Dedifferentiated amniotic fluid mesenchymal stem cell (primary cell): ENCODE measurements around the gene ADCY5.

Source experiments
- DNase-seq: peaks from one replicate; pipeline ENCODE4 v3.0.0-alpha.2; 2016; ENCODE audit errors: extremely low spot score

The ADCY5 gene

DNA sequence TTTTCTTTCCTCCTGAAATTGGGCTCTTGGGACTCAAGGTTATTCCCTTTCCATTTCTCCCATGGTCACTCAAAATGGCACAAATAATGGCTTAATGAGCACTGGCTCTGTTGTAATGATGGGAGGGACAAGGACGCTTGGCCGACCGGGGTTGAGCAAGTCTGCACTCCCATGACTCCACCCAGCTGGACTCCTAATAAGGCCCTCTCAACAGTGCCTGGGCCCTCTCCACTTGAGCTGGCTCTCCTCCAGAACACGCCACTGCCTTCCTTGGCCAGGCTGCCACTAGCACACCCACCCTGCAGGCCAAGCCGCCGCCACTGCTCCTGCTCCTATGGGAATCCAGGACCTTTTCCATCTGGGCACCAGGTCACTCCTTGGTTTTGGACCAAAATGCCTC lies 42.3 kb downstream of the ADCY5 start:
- no peak for DNase-seq

DNA sequence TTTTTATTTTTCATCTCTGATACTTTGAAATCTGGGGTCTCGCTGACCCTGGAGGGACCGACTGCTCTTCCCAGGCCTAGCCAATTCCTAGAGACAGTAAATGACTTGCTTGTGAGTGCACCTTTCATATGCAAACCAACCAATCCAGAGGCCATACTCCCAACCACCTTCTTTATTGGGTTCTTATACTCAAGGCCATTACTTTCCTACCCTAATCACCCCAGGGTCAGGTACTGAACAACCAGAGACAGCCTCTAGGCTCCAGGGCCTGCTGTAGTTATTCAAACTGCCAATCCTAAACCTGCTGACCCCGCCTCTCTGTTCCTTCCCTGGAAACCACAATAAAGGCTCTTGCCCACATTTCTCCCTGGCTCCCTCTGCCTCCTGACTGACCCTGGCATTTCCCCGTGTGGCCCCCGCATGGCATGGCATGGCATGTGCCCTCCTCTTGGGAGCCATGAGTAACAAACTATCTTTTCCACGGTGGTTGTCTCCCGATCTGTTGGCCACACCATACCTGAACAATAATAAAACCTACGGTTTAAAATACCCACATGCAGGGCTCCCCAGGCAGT lies 42.9 kb downstream of the ADCY5 start:
- DNase-seq, result no peak

DNA sequence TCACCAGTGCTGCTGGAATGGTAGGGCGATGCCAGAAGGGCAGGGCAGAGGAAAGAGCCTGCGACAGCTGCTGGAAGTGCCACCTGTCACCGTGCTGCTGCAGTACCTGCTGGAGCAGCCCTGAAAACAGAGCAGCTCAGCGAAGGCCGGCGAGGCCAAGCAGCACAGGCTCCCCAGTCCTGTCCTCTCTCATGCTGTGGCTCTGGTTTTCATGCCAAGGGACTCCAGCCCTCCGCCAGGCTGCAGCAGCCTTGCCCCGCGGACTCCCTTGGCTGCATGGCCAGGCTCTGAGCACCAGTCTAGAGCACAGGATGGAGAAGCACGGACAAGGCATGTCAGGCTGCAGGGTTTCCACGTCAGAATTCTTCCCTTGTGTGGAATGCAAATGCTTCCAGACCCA lies 43.9 kb downstream of the ADCY5 start:
- DNase-seq, result no peak

- DNase-seq, result no peak
Observed at GRCh38 chr3:123404391-123404790, 44.5 kb downstream of the ADCY5 start.

- no peak for DNase-seq
Observed at GRCh38 chr3:123401836-123402530, 46.9 kb downstream of the ADCY5 start.

- DNase-seq, result no peak
Observed at GRCh38 chr3:123400169-123400568, 48.7 kb downstream of the ADCY5 start.

DNA sequence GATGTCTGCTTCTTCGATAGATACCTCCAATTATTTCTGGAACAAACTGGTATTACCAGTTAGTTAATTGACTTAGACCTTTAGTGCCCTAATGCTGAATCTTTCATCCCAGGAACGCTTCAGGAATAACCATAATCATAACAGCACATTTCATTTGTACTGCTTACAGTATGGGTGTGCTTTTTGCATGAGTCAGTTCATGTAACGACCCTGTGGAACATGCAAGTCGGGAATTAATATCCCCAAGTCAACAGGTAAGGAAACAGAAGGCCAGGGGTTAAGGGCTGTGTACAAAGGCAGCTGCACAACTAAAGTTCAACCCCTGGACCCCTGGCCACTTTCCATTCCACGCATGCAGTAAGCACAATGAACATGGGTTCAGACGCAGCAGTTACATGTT lies 49.2 kb downstream of the ADCY5 start:
- DNase-seq, result no peak

DNA sequence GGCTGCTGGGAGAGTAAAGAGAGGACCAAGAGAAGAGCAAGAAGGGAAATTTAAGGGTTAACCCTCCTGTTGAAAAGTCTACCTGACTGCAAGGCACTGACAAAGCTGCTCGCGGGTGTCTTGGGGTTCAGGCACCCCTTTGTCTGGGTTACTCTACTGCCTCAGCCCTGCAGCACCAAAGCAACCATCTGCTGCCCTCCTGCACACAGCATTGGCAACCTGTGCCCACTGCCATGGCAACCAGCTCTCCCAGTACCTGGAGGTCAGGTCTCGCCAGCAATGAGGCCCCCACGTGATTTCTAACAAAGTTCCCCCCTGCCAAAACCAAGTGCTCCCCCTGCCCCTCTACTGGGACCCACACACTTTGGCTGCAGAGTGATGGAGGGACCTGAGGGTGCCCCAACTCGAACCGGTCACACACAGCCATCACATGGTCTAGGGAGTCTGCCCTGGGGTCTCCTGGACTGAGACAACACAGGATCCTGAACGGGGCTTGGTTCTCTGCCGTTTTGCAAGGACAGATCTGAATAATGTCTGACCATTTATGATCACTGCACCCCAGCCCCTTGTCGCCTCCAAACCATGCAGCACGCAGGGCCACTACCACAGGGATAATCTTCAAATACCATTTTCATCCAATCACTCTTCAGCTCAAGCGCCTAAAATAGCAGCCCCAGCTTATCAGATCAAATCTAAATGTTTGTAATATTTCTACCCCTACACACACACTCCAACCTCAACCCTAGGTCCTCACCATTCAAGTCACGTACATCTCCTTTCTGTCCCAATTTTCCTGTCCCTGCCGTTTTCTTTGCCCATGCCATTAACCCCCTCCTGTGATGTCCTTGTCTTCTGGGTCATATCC lies 50.7 kb downstream of the ADCY5 start:
- DNase-seq, result no peak

DNA sequence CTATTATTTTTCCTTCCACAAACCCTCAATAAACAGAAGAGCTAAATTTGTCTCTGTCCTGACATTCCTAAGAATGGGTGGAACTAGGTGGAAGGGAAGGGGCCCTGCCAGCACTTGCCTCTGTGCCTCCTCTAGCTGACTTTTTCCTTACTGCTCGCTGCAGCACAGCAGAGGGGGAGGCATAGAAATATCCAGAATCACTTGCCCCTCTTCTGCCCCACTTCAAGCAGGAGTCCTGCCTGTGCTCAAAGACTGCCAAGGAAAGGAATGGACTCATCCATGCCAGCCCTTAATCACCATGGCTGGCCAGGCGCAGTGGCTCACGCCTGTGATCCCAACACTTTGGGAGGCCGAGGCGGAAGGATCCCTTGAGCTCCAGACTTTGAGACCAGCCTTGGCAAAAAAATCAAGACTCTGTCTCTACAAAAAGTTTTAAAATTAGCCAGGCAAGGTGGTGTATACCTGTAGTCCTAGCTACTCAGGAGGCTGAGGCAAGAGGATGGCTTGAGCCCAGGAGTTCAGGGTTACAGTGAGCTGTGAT lies 51.8 kb downstream of the ADCY5 start:
- DNase-seq, result no peak

- no peak for DNase-seq
Observed at GRCh38 chr3:123396171-123397049, 52.5 kb downstream of the ADCY5 start.

GRCh38 chr3:123395235-123395634 lies 53.7 kb downstream of the ADCY5 start:
- DNase-seq, result no peak

- DNase-seq, result no peak
Observed at GRCh38 chr3:123394391-123395020, 54.4 kb downstream of the ADCY5 start.

- no peak for DNase-seq
Observed at GRCh38 chr3:123392871-123393620, 55.8 kb downstream of the ADCY5 start.

DNA sequence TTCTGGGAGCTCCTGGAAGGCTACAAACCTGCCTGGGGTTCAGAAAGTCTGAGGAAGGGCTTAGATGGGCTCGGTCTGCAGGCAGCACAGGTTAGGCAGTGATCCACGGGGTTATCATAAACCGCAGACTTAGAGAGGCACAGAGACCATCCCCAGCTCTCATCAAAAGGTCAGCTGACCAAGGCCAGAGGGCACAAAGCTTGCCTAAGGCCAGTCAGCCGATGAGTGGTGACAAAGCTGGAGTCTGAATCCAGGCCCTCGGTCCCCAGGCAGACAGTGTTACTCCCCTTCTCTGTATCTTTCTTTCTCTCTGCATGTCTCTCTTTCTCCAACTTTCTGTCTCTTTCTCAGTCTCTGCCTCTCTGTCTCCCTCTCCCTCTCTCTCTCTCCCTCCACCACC lies 56.5 kb downstream of the ADCY5 start:
- no peak for DNase-seq

DNA sequence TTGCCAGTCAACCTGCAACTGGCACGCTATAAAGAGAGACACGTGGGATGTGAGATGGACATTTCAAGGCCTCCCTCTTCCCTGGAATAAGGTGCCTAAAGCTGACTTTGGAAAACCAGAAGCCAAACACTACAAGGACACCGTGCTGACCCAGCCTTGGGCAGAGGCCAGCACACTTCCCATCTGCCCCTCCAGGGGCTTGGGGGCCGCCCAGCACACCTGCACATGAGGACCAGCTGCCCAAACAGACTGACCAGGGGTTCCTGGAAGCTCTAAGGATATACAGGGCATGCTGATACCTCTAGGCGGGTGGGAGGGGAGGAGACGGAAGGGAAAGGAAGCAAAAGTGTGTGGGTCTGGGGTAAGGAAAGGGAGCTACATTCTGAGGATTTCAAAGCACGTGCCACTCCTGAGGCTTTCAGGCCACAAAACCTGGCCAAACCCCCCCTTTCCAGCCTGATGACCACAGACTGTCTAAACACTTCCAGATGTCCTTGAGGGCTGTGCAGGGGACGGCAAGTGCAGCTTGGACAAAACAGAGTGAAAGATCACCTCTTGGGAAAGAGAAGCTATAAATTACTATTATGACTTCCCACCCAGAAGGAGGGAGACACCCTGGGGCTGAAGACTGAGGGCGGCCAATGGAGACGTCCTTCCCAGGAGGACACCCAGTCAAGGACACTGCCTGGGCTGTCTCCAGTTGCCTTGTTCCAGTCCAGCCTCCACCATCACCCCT lies 57.9 kb downstream of the ADCY5 start:
- no peak for DNase-seq

DNA sequence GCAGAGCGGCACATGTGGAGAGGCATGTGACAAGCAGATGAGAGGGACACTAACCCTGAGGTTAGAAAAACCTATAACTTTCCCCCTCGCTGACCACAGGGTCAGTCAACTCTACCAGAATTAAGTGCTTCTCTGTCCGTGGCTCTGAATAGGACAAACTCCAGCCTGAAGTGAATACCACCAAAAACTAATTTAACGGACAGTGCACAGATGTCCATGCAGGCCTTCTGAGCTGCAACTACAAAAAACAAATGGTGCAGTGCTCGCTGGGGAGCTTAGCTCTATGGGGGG lies 59.3 kb downstream of the ADCY5 start:
- no peak for DNase-seq

DNA sequence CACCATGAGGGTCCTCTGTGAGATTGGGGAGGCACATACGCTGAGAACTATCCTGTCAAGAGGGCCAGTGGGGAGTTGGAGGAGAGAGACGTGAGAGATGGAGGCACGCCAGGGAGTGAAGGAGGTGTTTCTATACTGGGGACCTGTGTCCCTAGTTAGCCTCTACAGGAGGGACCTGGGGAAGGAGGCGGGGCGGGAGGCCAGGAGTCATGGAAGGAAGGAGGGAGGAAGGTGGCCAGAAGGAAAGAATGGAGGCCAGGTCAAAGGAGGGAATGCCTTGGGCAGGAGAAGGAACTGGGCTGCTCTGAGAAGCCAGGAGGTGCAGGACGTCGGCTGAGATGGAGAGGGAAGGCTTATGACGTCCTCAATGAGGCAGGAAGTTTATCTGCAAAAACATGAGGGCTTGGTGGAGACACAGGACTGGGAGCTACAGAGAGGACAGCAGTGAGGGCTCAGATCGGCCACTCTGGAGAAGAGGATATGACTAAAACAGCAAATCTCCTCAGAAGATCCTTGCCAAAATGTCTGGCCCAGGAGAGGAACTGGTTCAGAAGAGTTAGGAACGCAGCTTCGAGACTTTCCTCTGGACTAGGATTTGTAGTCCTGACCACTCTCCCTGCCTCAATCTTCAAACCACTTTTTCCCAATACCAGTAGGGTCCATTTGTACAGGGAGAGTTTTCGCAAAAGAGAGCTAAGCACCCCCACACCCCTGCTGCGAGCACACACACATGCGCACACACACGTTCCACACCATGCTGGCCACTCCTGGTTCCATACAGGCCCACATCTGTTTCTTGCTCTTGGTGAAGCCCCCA lies 59.9 kb downstream of the ADCY5 start:
- DNase-seq, result no peak

DNA sequence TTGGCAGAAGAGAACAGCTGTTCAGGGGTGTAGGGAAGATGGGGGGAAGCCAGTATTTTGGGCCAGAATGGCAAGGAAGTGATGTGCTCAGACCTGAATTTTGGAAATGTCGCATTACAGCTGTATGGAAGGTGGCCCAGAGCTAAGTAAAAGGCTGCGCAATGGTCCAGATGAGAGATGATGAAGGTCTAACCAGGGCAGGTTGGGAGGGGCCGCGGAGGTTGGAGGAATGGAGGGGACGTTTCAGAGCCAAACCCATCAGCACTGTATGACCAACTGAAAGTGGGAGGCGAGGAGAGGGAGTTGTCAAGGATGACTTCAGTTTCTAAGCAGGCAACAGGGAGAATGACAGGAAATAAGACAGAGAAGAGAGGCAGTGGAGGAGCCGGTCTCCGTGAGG lies 60.8 kb downstream of the ADCY5 start:
- DNase-seq, result no peak

DNA sequence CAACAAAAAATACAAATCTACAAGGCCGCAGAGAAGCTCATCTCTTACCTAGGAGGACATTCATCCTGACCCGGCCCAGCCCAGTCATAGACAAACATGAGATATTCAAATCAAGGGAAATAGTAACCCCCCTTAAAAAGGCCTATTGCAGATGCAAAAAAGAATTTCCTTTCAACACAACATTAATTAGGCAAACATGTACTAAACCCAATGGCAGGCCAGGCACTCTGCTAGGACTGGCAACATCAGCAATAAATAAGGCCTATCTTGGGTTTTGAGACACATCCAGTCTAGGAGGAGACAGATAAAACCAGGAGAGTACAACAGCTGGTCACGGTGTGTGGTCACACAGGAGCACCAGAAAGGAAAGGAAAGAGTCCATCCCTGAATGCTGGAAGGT lies 61.4 kb downstream of the ADCY5 start:
- no peak for DNase-seq
